RCC 7860 (cell line): ENCODE data around the gene MADD.

Source experiments
- DNase-seq: peaks from one replicate; pipeline ENCODE4 v3.0.0-alpha.2; 2015; ENCODE audit warnings: low spot score
- FAIRE-seq: peaks from 2 replicates; lab custom pipeline; 2012; peaks lifted over from hg19 to GRCh38; lab: Jason Lieb, UNC

MADD gene

DNA sequence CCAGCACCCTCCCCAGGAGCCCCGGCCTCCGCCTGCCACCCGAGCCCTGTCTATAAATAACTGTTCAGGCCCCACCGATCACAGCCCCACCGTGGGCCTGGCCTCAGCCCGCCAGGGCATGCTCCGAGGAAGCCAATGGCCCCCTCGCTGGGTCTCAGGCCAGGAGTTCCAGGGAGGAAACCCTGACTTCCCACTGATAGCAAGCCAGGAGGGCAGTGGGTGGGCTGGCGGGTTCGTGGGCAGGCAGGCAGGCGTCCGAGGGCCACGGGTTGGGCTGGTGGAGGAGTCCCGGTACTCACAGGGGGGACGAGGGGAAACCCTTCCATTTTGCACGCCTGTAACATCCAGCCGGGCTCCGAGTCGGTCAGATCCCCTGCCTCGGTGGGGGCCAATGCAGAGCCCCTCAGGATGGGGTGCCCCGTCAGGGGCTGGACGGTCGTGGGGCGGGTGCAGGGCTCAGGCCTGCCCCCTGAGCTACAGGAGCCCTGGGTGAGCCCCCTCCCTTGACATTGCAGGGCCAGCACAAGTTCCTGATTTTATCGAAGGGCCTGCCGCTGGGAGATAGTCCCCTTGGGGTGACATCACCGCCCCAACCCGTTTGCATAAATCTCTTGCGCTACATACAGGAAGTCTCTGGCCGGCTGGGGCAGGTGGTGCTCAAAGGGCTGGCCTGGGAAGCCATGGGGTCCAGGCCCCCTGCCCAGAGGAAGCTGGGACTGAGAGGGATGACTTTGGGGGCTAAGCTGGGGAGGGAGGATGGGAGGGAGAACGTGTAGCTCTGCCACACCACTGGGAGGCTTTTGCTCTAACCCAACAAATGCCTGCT, 108.3 kb downstream of the MADD start, which contains the start of gene SPI1:
TSS of gene SPI1 (minus strand) at position 538 of the 826 bp plus-strand sequence. CDS start at position 344, 194 bp downstream.
- FAIRE-seq (no peak), DNase-seq (no peak)

DNA sequence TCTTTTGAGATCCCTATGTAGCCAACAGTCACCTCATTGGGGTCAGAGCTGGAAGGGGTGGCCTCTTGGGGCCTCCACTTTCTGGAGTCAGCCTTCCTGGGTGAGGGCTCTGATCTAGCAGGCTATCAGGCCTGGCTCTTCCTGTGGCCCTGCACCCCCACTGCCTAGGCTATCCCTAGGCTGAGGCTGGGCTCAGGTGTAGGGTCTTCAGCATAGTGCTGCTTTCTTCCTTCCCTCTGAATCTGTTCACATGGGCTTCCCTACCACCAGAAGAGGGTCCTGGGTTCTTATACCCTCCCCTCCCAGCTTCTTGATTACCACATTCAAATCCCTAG, 108.9 kb downstream of the MADD start:
- DNase-seq, result no peak
- no peak for FAIRE-seq

DNA sequence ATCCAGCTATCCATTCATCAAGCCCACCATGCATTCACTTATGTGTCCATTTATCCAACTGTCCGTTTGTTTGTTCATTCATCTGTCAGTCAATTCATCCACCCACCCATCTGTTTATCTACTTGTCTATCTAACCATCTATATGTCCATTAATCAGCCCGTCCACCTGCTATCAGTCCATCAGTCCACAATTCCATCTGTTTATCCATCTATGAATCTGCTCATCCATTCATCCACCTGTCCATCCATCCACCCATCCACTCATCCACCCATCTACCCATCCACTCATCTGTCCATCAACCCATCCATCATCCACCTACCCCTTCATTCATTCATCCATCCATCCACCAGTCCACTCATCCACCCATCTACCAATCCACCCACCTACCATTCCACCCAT, 109.4 kb downstream of the MADD start:
- FAIRE-seq (no peak), DNase-seq (no peak)
